Stimulated activated CD4-positive, alpha-beta T cell treated with anti-CD3 and anti-CD28 coated beads, Interleukin-1b, Interleukin-23, amount 100 ng/mL, for 24 hours (primary cell): ENCODE data around the gene OR10G2.
"Not testable (repeated sequence)": the region's sequence is repeated elsewhere in the genome, so short reads cannot be mapped to it uniquely, and the experiment has no call there.

Experiments
- DNase-seq, 4 experiments: peaks; one replicate each; pipeline ENCODE4 v3.0.0-alpha.2; 2020; ENCODE audit warnings: low read depth in 4 of 4, low spot score in 1 of 4

Gene OR10G2, protein sequence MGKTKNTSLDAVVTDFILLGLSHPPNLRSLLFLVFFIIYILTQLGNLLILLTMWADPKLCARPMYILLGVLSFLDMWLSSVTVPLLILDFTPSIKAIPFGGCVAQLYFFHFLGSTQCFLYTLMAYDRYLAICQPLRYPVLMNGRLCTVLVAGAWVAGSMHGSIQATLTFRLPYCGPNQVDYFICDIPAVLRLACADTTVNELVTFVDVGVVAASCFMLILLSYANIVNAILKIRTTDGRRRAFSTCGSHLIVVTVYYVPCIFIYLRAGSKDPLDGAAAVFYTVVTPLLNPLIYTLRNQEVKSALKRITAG

DNA sequence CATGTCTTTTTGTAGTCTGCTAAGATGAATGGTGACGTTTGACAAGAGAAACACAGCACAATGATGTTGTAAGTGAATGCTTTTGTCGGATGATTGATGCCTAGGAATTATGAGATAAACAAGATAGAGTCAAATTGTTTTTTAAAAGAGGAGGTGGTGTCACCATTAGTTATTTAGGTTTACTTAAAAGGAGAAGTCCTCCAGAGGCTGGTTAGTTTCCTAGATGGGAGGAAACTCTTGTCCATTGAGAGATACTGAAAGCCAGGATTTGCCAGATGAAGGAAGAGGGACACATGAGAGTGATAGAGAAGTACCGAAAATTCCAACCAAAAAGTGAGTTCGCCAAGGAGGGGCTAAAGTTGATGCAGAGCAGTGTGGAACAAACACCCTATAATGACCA is at the start of gene OR10G2:
TSS of gene OR10G2 (minus strand) at position 101 of the 400 bp plus-strand sequence. CDS start at position 3, 98 bp downstream.
- no peak for DNase-seq

DNA sequence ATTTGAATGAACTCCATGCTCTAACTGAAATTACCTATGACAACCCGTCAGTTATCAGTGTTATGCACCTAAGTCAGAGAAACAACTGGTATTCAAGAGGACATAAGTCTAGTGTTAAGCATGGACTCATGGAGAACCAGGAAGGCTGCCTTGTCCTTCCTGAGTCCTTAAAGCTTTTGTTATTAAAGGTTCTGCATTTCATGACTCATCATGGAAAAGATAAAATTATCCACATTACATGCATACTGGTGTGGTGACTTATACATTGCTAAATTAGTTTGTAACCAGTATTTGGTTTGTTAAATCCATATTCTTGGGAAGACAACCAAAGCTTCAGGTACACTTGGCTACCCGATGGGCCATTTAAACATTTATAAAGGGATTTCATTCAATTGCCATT is 45.3 kb upstream of the OR10G2 start:
- no peak for DNase-seq

GRCh38 chr14:21675566-21675965 is 40.8 kb upstream of the OR10G2 start:
- DNase-seq: no peak

- no peak for DNase-seq
Observed at GRCh38 chr14:21673718-21674117, 39.0 kb upstream of the OR10G2 start, which contains the start of gene OR4E1. TSS of gene OR4E1 (minus strand) at chr14:21673818. CDS start at chr14:21670935, 2,883 bp downstream.

DNA sequence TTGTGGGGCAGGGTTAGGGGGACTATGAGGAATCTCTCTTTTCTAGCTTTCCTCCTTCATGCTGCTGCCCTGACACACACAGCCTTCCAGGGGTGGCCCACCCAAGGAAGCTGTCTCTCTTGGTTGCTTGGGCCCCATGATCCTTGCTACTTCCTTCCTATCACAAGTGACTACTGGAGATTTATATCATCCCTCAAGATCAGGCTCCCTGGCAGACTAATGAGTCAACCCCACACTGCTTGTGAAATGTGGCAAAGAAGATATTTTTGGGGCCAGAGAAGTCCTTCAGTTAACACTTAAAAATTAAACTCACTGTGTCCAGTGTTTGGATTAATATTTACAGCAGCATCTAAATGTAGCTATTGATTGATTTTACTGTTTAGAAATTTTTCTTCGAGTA is 37.4 kb upstream of the OR10G2 start:
- no peak for DNase-seq

DNA sequence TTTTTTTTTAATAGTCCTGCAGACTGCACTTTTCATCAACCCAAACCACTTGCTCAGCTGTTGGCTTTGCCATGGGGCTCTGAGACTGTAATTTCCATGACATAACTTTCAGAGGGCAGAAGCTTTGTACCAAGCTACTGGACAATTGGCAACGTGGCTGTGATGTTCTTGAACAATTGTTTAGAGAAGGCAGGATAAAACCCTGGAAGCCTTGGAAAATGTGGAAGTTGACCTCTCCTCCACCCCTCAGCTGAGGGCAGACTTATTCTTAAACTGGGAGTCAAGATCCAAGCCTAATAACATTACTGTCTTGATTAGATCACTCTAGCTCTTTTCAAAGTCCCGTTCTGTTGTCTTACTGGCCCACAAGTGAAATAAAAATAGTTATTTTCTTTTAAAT is 36.6 kb upstream of the OR10G2 start:
- no peak for DNase-seq

DNA sequence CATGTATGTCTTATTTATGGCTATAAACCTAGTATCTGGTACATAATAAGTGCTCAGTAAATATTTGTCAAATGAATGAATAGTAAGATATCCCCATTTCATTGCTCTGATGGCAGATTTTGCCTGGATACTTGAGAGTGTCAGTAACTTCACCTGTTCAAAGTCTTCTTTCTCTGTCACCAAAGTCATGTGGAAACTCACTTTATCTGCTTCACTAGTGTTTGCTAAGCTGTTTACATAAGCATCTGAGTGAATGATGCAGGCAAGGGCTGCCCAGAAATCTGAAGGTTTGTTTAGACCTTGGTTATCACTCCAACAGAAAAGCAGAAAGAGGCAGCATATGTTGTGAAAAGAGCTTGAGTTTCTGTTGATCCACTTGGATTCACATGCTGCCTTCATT is 34.5 kb upstream of the OR10G2 start:
- DNase-seq: no peak

DNA sequence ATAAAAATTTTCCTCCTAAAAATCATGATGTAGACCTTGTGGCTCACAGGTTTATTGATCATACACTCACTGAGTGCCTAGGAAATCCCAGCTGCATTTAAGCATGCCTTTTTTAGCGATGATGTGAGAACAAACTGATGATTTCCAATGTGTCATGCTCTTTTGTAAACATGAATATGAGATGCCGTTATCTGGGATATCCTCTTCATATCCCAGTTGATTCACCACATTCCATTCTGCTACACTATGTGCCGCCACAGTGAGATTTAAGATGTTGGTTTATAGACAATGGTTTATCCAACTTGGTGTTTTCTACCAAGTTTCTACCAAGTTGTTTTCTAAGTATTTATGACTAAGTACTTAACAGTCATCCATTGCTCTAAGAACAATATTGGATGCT is 33.6 kb upstream of the OR10G2 start:
- no peak for DNase-seq

DNA sequence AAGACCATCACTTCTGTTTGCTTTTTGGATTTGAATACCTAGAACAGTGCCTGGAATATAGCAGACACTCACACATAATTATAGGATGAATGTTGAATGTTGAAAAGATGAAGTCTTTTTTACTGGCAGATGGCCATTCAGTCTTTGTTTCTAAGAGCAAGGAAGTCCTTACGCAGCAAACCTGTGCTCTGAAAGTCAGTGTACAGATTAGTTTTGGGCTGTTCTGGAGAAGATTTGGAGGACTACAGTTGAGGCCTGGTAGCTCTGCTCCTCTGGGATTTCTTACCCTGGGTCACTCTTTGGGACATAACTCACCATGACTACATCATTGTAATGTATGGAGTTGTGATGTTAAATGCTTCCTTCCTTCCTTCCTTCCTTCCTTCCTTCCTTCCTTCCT is 22.2 kb upstream of the OR10G2 start:
- DNase-seq: no peak

DNA sequence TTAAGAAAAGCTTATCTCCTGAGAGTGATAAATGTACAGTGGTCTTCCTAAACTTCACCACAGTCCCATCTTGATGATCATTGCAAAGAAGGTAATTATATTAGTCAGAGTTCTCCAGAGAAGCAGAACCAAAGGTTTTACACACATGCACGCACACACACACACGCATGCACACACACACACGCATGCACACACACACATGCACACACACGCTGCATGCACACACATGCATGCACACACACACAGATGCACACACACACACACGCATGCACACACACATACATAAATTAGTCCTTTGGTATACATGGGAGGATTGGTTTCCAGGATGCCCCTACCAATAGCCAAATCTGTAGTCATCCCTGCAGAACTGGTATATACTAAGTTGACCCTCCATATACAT is 19.5 kb upstream of the OR10G2 start:
- no peak for DNase-seq

- no peak for DNase-seq
Observed at GRCh38 chr14:21653331-21653885, 18.7 kb upstream of the OR10G2 start, which contains the start of gene OR4E2. TSS of gene OR4E2 (plus strand) at chr14:21653835. CDS start at chr14:21665083, 11,248 bp downstream.

DNA sequence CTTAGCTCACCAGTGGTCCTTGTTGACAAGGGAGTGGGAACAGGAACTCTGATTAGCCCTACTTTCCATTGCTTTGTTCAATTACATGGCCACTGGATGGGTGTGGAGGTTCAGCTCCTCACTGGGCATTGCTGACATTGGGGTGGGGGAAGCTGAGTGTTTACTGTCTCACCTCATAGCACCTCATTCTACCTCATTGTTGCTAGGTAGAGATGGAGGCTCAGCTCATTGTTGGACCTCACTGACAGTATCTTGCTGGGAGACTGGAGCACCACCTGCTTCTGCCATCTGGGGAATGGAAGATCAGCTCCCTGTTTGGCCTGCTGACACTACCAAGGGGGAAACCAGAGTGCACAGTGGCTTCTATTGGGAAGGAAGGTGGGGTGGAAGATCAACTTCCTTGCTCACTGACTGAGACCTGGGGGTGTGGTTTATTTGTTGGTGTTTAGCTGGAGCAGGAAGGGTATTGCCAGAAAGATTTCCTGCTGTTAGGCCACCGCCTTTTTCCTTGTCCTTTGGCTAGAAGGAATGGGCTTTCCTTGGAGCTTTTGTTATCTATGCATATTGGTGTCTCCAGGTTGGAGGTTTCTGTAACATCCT is 17.6 kb upstream of the OR10G2 start:
- DNase-seq: no peak

GRCh38 chr14:21647380-21647779 is 12.6 kb upstream of the OR10G2 start:
- no peak for DNase-seq

GRCh38 chr14:21643407-21643806 is 8.7 kb upstream of the OR10G2 start:
- DNase-seq: no peak

DNA sequence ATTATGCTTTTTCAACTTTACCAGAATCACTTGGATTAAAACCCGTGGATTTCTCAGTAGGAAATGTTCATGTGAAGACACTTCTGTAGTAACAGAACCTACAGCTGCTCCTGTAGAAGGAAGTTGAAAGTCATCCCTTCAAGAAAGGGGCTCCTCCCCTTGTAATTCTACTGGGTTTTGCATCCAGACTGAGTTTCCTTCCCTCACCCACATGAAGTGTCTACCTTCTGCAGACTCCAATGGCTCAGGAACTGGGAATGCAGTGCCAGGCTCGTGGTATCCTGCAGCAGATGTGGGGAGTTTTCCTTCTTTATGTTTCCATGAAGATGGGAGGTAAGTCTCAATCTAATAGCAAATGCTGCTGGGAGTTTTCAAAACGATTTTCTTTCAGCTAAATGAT is 7.9 kb upstream of the OR10G2 start:
- no peak for DNase-seq

GRCh38 chr14:21631084-21631483 is 3.7 kb downstream of the OR10G2 start:
- no peak for DNase-seq

- not testable (repeated sequence) for DNase-seq
Observed at GRCh38 chr14:21630503-21630902, 4.2 kb downstream of the OR10G2 start.

- no peak for DNase-seq
Observed at GRCh38 chr14:21626491-21627230, 8.1 kb downstream of the OR10G2 start.

DNA sequence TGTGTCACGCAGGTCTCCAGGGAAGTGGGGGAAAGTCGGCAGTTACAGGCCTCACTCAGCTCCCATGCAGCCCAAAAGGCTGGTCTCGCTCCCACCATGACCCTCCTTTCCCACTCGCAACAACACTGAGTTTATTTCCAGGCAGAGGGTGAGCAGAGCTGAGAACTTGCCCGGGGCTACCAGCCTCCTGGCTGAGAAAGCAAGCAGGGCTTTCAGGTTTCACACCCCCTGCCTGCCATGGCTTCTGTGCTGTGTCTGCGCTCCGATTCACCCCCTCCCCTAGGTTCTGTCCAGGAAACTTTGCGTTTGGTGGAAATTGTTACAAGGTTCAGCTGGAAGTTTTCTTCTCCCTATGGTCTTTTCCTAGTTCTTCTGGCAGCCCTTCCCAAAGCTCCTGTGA is 17.1 kb downstream of the OR10G2 start:
- DNase-seq: no peak

DNA sequence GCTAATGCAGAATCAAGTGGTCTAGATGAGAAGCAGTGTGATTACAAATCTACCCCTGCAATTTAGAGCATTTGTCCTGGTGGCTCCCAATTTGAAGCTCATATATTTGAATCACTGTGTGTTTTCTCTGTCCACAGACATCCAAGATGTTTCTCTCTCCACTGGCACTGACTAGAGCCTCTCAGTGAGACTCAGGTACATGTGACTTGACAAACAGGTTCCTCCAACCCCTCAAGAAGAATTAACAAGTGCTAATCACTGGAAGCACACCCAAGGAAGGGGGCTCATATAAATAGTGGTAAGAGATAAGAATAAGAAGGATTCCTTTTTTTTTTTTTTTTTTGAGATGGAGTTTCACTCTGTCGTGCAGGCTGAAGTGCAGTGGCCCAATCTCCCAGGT is 20.5 kb downstream of the OR10G2 start:
- no peak for DNase-seq

DNA sequence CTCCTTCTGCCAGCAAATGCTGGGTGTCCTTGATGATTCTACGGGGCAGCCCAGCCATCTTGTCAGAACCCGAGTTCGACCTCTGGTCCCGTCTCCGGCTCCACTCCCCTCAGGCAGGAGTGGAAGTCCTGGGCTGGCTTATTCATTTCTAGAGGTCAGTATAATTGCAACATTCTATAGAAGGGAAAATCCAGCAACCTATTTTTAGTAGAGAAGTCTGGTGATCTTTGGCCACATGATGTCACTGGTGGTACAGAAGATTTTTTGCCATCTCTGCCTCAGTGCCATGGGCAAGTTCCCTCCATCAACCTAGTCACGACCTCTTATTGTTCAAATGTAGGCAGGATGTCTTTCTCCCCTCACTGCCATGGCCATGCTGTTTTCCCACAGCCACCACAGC is 22.4 kb downstream of the OR10G2 start:
- no peak for DNase-seq

DNA sequence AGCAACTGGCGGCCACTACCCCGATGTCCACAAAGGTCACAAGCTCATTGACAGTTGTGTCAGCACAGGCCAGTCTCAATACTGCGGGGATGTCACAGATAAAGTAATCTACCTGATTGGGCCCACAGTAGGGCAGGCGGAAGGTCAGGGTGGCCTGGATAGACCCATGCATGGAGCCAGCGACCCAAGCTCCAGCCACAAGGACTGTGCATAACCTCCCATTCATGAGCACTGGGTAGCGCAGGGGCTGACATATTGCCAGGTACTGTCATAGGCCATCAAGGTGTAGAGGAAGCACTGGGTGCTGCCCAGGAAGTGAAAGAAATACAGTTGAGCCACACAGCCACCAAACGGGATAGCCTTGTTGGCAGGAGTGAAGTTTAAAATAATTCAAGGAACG is 32.6 kb downstream of the OR10G2 start:
- DNase-seq: not testable (repeated sequence)
